MM.1S (cell line): ENCODE data around the gene TUBG2.

ENCODE experiments used
- DNase-seq: peaks from one replicate; pipeline ENCODE4 v3.0.0-alpha.2; 2015
- H2AFZ ChIP-seq: fragments of 300-600 bp; sonication (generic); 2 replicates; pipeline ENCODE4 v1.6.0; 2016; ENCODE audit warnings: antibody characterized with exemption, low read length
- H3F3A ChIP-seq: fragments of 300-600 bp; sonication (generic); 2 replicates; pipeline ENCODE4 v1.6.1; 2016; ENCODE audit warnings: mild to moderate bottlenecking, antibody characterized with exemption, low read length, moderate library complexity, mixed read lengths; ENCODE audit not compliant: insufficient read depth
- H3K27ac ChIP-seq: fragments of 300-600 bp; sonication (generic); 2 replicates; pipeline ENCODE4 v1.5.1; 2016; ENCODE audit warnings: mild to moderate bottlenecking, low read length
- H3K27me3 ChIP-seq: fragments of 300-600 bp; sonication (generic); replicated peaks from 2 replicates; pipeline ENCODE4 v1.6.0; 2016; ENCODE audit warnings: low read length; ENCODE audit not compliant: insufficient read depth
- H3K36me3 ChIP-seq: fragments of 300-600 bp; sonication (generic); replicated peaks from 2 replicates; pipeline ENCODE4 v1.6.1; 2016; ENCODE audit warnings: mild to moderate bottlenecking, low read length, mixed read lengths; ENCODE audit not compliant: insufficient read depth
- H3K4me1 ChIP-seq: fragments of 300-600 bp; sonication (generic); 2 replicates; pipeline ENCODE4 v1.6.1; 2016; ENCODE audit warnings: low read length, mixed read lengths
- H3K4me2 ChIP-seq: fragments of 300-600 bp; sonication (generic); 2 replicates; pipeline ENCODE4 v1.6.0; 2016; ENCODE audit warnings: low read depth, low read length
- H3K4me3 ChIP-seq: fragments of 300-600 bp; sonication (generic); 2 replicates; pipeline ENCODE4 v1.5.1; 2016; ENCODE audit warnings: low read length, mixed read lengths
- H3K79me2 ChIP-seq: fragments of 300-600 bp; sonication (generic); 2 replicates; pipeline ENCODE4 v1.6.1; 2016; ENCODE audit warnings: mixed run types, low read length, mixed read lengths
- H3K9ac ChIP-seq: fragments of 300-600 bp; sonication (generic); 2 replicates; pipeline ENCODE4 v1.6.1; 2016; ENCODE audit warnings: low read length, mixed read lengths
- H3K9me2 ChIP-seq: fragments of 300-600 bp; sonication (generic); replicated peaks from 2 replicates; pipeline ENCODE4 v1.6.1; 2016; ENCODE audit warnings: mild to moderate bottlenecking, low read length, mixed read lengths; ENCODE audit not compliant: insufficient read depth
- H3K9me3 ChIP-seq: fragments of 300-600 bp; sonication (generic); replicated peaks from 2 replicates; pipeline ENCODE4 v1.6.1; 2016; ENCODE audit warnings: mild to moderate bottlenecking, low read length, mixed read lengths; ENCODE audit not compliant: insufficient read depth
- H4K20me1 ChIP-seq: fragments of 300-600 bp; sonication (generic); 2 replicates; pipeline ENCODE4 v1.6.1; 2016; ENCODE audit warnings: mild to moderate bottlenecking, low read length, moderate library complexity, mixed read lengths; ENCODE audit not compliant: insufficient read depth
- CTCF ChIP-seq: fragments of 300-600 bp; sonication (generic); IDR thresholded peaks from 2 replicates; pipeline ENCODE4 v1.5.1; 2016; ENCODE audit warnings: antibody characterized with exemption, low read length, mixed read lengths
- EZH2 ChIP-seq: fragments of 300-600 bp; sonication (generic); optimal IDR thresholded peaks from 2 replicates; pipeline ENCODE3; 2017; ENCODE audit warnings: low read depth, mild to moderate bottlenecking, antibody characterized with exemption, low read length, mixed read lengths
- EZH2phosphoT487 ChIP-seq: fragments of 300-600 bp; sonication (generic); IDR thresholded peaks from 2 replicates; pipeline ENCODE4 v1.6.1; 2018; ENCODE audit warnings: antibody characterized with exemption, low read length

Gene TUBG2

GRCh38 chr17:42640121-42640520, 19.0 kb upstream of the TUBG2 start:
- no peaks in the 10 kb centered on the region for H3K79me2 ChIP-seq
- no peak overlapping the region for H2AFZ ChIP-seq
- no peak overlapping the region for H3K27ac ChIP-seq
- no peak for DNase-seq
- no peak for TF ChIP-seq EZH2
- TF ChIP-seq EZH2phosphoT487 = no peak
- no peak for TF ChIP-seq CTCF
- no peaks in the 10 kb centered on the region for H4K20me1 ChIP-seq
- no peaks in the 10 kb centered on the region for H3K36me3 ChIP-seq
- H3K4me2 ChIP-seq = no peak overlapping the region
- H3K9me2 ChIP-seq = no peaks in the 10 kb centered on the region
- H3K4me1 ChIP-seq = 0 out of 2 replicates have a peak, but pooled peaks cover 5% of the 10 kb centered on the region
- no peak overlapping the region for H3K9ac ChIP-seq
- no peaks in the 10 kb centered on the region for H3F3A ChIP-seq
- H3K27me3 ChIP-seq = no peaks in the 10 kb centered on the region
- H3K4me3 ChIP-seq = no peak overlapping the region
- H3K9me3 ChIP-seq = no peaks in the 10 kb centered on the region

GRCh38 chr17:42642336-42642735, 16.7 kb upstream of the TUBG2 start:
- TF ChIP-seq EZH2phosphoT487 (no peak), EZH2 (no peak), CTCF (no peak)
- no peak overlapping the region for H2AFZ ChIP-seq
- H3K4me2 ChIP-seq = no peak overlapping the region
- H3K27me3 ChIP-seq = no peaks in the 10 kb centered on the region
- no peak overlapping the region for H3K4me3 ChIP-seq
- H3K9me2 ChIP-seq = no peaks in the 10 kb centered on the region
- no peaks in the 10 kb centered on the region for H3K9me3 ChIP-seq
- no peaks in the 10 kb centered on the region for H3K79me2 ChIP-seq
- H3K4me1 ChIP-seq = 0 out of 2 replicates have a peak, but pooled peaks cover 5% of the 10 kb centered on the region
- no peaks in the 10 kb centered on the region for H4K20me1 ChIP-seq
- no peaks in the 10 kb centered on the region for H3F3A ChIP-seq
- H3K27ac ChIP-seq = no peak overlapping the region
- no peak for DNase-seq
- H3K9ac ChIP-seq = no peak overlapping the region
- no peaks in the 10 kb centered on the region for H3K36me3 ChIP-seq

- no peaks in the 10 kb centered on the region for H4K20me1 ChIP-seq
- no peaks in the 10 kb centered on the region for H3F3A ChIP-seq
- no peak overlapping the region for H3K9ac ChIP-seq
- H3K4me3 ChIP-seq = no peak overlapping the region
- no peaks in the 10 kb centered on the region for H3K27me3 ChIP-seq
- DNase-seq = no peak
- TF ChIP-seq EZH2phosphoT487 (no peak), CTCF (no peak), EZH2 (no peak)
- H2AFZ ChIP-seq = no peak overlapping the region
- no peaks in the 10 kb centered on the region for H3K9me2 ChIP-seq
- H3K79me2 ChIP-seq = no peaks in the 10 kb centered on the region
- no peaks in the 10 kb centered on the region for H3K9me3 ChIP-seq
- H3K36me3 ChIP-seq = no peaks in the 10 kb centered on the region
- no peak overlapping the region for H3K27ac ChIP-seq
- no peak overlapping the region for H3K4me2 ChIP-seq
- H3K4me1 ChIP-seq = 0 out of 2 replicates have a peak, but pooled peaks cover under 1% of the 10 kb centered on the region
Measured at GRCh38 chr17:42647778-42648177, 11.3 kb upstream of the TUBG2 start.
